Omental fat pad (tissue), 4 donors: ENCODE data around the gene SKIC8. TPM values are rescaled to one million over a fixed set of nuclear protein-coding genes. Genes with fewer than 3 reads are reported as not detected.

Experiments
- ATAC-seq: fragments of 150-250 bp; one replicate; pipeline ENCODE4 v1.9.1; 2016; ENCODE audit warnings: mild to moderate bottlenecking, moderate library complexity; ENCODE audit not compliant: low FRiP score
- DNase-seq: peaks from one replicate; pipeline ENCODE4 v3.0.0-alpha.2; 2019; ENCODE audit warnings: low spot score
- total RNA-seq, 4 donors: library from RNA; depleted of rRNA; stranded (reverse); fragments of >200 nt; gene quantifications; one replicate each; pipeline ENCODE4 v1.1.0, GENCODE V29; 2016
- TF ChIP-seq, protein P1 (sequence below), 3 donors: fragments of 450-650 bp; IDR thresholded peaks; one replicate each; pipeline ENCODE4 v1.5.1; 2016 to 2017; ENCODE audit warnings: antibody characterized with exemption in 3 of 3, mild to moderate bottlenecking in 3 of 3, moderate library complexity in 2 of 3

The SKIC8 gene
- total RNA-seq, 4 donors from 2014 or later = 40.1 to 72.4 (median 65.4) TPM

DNA sequence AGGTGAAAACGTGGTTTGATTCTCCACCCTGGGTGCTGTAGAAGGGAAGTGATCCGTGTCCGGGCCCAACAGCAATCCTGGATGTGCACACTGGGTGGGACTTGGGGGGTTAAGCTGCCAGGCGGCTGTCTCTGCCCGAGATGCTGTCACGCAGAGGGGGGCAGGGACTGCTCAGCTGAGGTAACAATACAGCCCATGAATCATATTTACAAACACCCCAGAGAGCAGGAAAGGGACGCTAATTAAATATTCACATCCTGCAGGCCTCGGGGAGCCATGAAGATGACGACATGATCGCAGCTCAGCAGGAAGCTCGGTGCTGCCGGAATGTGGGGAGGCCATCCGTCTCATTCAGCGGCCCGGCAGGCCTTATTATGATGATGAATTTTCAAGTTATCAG, 22.8 kb upstream of the SKIC8 start:
- DNase-seq (no peak), ATAC-seq (no peak)
- TF ChIP-seq, protein P1, sequence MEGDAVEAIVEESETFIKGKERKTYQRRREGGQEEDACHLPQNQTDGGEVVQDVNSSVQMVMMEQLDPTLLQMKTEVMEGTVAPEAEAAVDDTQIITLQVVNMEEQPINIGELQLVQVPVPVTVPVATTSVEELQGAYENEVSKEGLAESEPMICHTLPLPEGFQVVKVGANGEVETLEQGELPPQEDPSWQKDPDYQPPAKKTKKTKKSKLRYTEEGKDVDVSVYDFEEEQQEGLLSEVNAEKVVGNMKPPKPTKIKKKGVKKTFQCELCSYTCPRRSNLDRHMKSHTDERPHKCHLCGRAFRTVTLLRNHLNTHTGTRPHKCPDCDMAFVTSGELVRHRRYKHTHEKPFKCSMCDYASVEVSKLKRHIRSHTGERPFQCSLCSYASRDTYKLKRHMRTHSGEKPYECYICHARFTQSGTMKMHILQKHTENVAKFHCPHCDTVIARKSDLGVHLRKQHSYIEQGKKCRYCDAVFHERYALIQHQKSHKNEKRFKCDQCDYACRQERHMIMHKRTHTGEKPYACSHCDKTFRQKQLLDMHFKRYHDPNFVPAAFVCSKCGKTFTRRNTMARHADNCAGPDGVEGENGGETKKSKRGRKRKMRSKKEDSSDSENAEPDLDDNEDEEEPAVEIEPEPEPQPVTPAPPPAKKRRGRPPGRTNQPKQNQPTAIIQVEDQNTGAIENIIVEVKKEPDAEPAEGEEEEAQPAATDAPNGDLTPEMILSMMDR (IDR thresholded peaks at IDR 0.05) = no peak

GRCh38 chr15:78321786-78322185, 22.4 kb upstream of the SKIC8 start:
- no peak for DNase-seq
- TF ChIP-seq, protein P1 (IDR thresholded peaks at IDR 0.05) = no peak
- ATAC-seq = no peak

DNA sequence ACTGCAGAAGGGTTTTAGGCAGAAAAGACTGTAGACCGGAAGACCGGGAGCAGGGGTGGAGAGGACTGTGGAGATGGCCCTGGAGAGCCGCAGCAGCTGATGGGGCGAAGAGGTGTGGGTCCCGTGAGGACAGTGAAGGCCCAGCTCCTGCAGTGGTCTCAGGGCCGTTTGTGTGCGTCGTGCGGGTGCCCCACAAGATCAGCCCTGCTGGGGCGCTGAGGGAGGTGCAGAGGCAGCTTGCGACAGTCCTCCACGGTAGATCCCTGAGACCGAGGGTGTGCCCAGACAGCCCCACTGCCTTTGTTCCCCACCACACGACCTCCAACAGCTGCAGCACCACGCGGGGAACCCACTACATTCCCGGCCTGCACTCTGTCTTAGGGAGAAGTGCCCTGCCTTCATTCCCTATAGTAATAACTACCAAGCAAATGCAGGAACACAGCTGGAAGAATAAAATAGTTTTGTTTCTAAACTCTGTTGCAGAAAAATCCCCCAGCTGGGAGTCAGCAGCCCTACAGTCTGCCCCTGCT, 21.7 kb upstream of the SKIC8 start:
- TF ChIP-seq, protein P1 (IDR thresholded peaks at IDR 0.05) = no peak
- DNase-seq = no peak
- no peak for ATAC-seq

- TF ChIP-seq, protein P1 (IDR thresholded peaks at IDR 0.05) = no peak
- no peak for DNase-seq
Measured at GRCh38 chr15:78320183-78320582, 20.8 kb upstream of the SKIC8 start.

GRCh38 chr15:78319588-78319987, 20.2 kb upstream of the SKIC8 start:
- TF ChIP-seq, protein P1 (IDR thresholded peaks at IDR 0.05) = no peak
- no peak for DNase-seq
- no peak for ATAC-seq

More at GRCh38 chr15:78320183-78320582, 20.8 kb upstream of the SKIC8 start:
- ATAC-seq = peak; percentile 12

GRCh38 chr15:78317145-78317836, 17.9 kb upstream of the SKIC8 start:
- DNase-seq = no peak
- TF ChIP-seq, protein P1 (IDR thresholded peaks at IDR 0.05) = no peak
- no peak for ATAC-seq
